HEK293 (cell line): ENCODE data around the gene SH3BP4.

Experiments
- CTCF ChIA-PET: fragments of 350-600 bp; formaldehyde crosslinking; extraction: SDS; loops from one replicate; lab custom pipeline; 2021; ENCODE audit warnings: antibody characterized with exemption; lab: Yijun Ruan, JAX
- POLR2A ChIA-PET: fragments of 300-600 bp; formaldehyde crosslinking; extraction: SDS; loops from one replicate; lab custom pipeline; 2020; ENCODE audit warnings: antibody characterized with exemption, inconsistent platforms; lab: Yijun Ruan, JAX
- H3K27ac ChIP-seq: fragments of 200-500 bp; sonication (Bioruptor generic); 2 replicates; pipeline ENCODE4 v1.5.1; 2014; ENCODE audit warnings: low read depth, low read length, control low read depth, inconsistent platforms; ENCODE audit errors: extremely low read depth
- H3K36me3 ChIP-seq, 2 experiments: fragments of 200-500 bp in 1 of 2; sonication (Bioruptor generic) in 1 of 2; 1 replicate in 1 of 2; 2 replicates in 1 of 2; pipeline ENCODE4 v1.5.1; 2014 to 2017; ENCODE audit warnings: inconsistent platforms in 2 of 2, low read length in 2 of 2; ENCODE audit not compliant: control insufficient read depth in 2 of 2, insufficient read depth in 1 of 2
- H3K4me1 ChIP-seq: fragments of 200-500 bp; sonication (Bioruptor generic); 2 replicates; pipeline ENCODE4 v1.5.1; 2014; ENCODE audit warnings: mild to moderate bottlenecking, low read length, inconsistent platforms; ENCODE audit not compliant: control insufficient read depth, insufficient read depth
- H3K4me3 ChIP-seq: 2 replicates; pipeline ENCODE4 v1.5.1; 2011; ENCODE audit warnings: low read depth, mild to moderate bottlenecking, control low read depth, low read length, moderate library complexity
- H3K9me3 ChIP-seq: fragments of 200-500 bp; sonication (Bioruptor generic); 2 replicates; pipeline ENCODE4 v1.5.1; 2014; ENCODE audit warnings: low read depth, low read length, inconsistent platforms; ENCODE audit not compliant: control insufficient read depth, insufficient read depth
- HOXD13 ChIP-seq: sonication (generic); formaldehyde crosslinking; IDR thresholded peaks from 2 replicates; pipeline ENCODE4 v1.8.0; 2022; ENCODE audit warnings: missing genetic modification reagents, borderline replicate concordance
- IKZF3 ChIP-seq: fragments of 450-650 bp; IDR thresholded peaks from 2 replicates; pipeline ENCODE4 v1.5.0; 2018; ENCODE audit warnings: missing biosample characterization, mild to moderate bottlenecking, missing genetic modification characterization, moderate library complexity
- PATZ1 ChIP-seq: fragments of 450-650 bp; formaldehyde crosslinking; IDR thresholded peaks from 2 replicates; pipeline ENCODE4 v1.5.1; 2016; ENCODE audit warnings: missing biosample characterization, missing genetic modification characterization
- TCF7L2 ChIP-seq: IDR thresholded peaks from 2 replicates; pipeline ENCODE4 v1.6.1; 2011; ENCODE audit warnings: low read depth, mild to moderate bottlenecking, inconsistent platforms, low read length, moderate library complexity, borderline replicate concordance
- YY2 ChIP-seq: fragments of 450-650 bp; formaldehyde crosslinking; IDR thresholded peaks from 2 replicates; pipeline ENCODE4 v1.5.1; 2016; ENCODE audit warnings: missing biosample characterization, missing genetic modification characterization
- ZBTB1 ChIP-seq: fragments of 450-650 bp; formaldehyde crosslinking; IDR thresholded peaks from 2 replicates; pipeline ENCODE4 v1.5.1; 2016; ENCODE audit warnings: missing biosample characterization, missing genetic modification characterization
- ZBTB21 ChIP-seq: fragments of 450-650 bp; formaldehyde crosslinking; IDR thresholded peaks from 2 replicates; pipeline ENCODE4 v1.5.1; 2017; ENCODE audit warnings: missing biosample characterization, missing genetic modification characterization
- ZFP69B ChIP-seq: fragments of 450-650 bp; formaldehyde crosslinking; IDR thresholded peaks from 2 replicates; pipeline ENCODE4 v1.5.1; 2016; ENCODE audit warnings: missing biosample characterization, missing genetic modification characterization
- ZNF140 ChIP-seq: fragments of 450-650 bp; formaldehyde crosslinking; IDR thresholded peaks from 2 replicates; pipeline ENCODE4 v1.5.1; 2016; ENCODE audit warnings: missing biosample characterization, missing genetic modification characterization
- ZNF16 ChIP-seq: fragments of 450-650 bp; formaldehyde crosslinking; IDR thresholded peaks from 2 replicates; pipeline ENCODE4 v1.5.1; 2016; ENCODE audit warnings: low read depth, missing biosample characterization, missing genetic modification characterization
- ZNF169 ChIP-seq: fragments of 450-650 bp; formaldehyde crosslinking; IDR thresholded peaks from 2 replicates; pipeline ENCODE4 v1.5.1; 2016; ENCODE audit warnings: missing biosample characterization, missing genetic modification characterization
- ZNF184 ChIP-seq: fragments of 450-650 bp; IDR thresholded peaks from 2 replicates; pipeline ENCODE4 v1.5.1; 2018; ENCODE audit warnings: missing biosample characterization, mild to moderate bottlenecking, missing genetic modification characterization
- ZNF214 ChIP-seq: fragments of 450-650 bp; formaldehyde crosslinking; IDR thresholded peaks from 2 replicates; pipeline ENCODE4 v1.5.1; 2017; ENCODE audit warnings: missing biosample characterization, mild to moderate bottlenecking, missing genetic modification characterization, borderline replicate concordance
- ZNF223 ChIP-seq: fragments of 450-650 bp; formaldehyde crosslinking; IDR thresholded peaks from 2 replicates; pipeline ENCODE4 v1.5.1; 2016; ENCODE audit warnings: missing biosample characterization, missing genetic modification characterization
- ZNF292 ChIP-seq: fragments of 450-650 bp; formaldehyde crosslinking; IDR thresholded peaks from 2 replicates; pipeline ENCODE4 v1.5.1; 2016; ENCODE audit warnings: low read depth, missing biosample characterization, missing genetic modification characterization, borderline replicate concordance
- ZNF302 ChIP-seq: fragments of 450-650 bp; formaldehyde crosslinking; IDR thresholded peaks from 2 replicates; pipeline ENCODE4 v1.5.1; 2016; ENCODE audit warnings: missing biosample characterization, missing genetic modification characterization, low read depth
- ZNF391 ChIP-seq: fragments of 450-650 bp; formaldehyde crosslinking; IDR thresholded peaks from 2 replicates; pipeline ENCODE4 v1.5.1; 2016; ENCODE audit warnings: low read depth, missing biosample characterization, missing genetic modification characterization, borderline replicate concordance
- ZNF423 ChIP-seq: fragments of 450-650 bp; formaldehyde crosslinking; IDR thresholded peaks from 2 replicates; pipeline ENCODE4 v1.5.1; 2016; ENCODE audit warnings: missing biosample characterization, missing genetic modification characterization
- ZNF521 ChIP-seq: fragments of 450-650 bp; formaldehyde crosslinking; IDR thresholded peaks from 2 replicates; pipeline ENCODE4 v1.5.1; 2017; ENCODE audit warnings: missing biosample characterization, mild to moderate bottlenecking, missing genetic modification characterization
- ZNF623 ChIP-seq: fragments of 450-650 bp; formaldehyde crosslinking; IDR thresholded peaks from 2 replicates; pipeline ENCODE4 v1.5.1; 2016; ENCODE audit warnings: missing biosample characterization, missing genetic modification characterization
- ZNF645 ChIP-seq: fragments of 450-650 bp; formaldehyde crosslinking; IDR thresholded peaks from 2 replicates; pipeline ENCODE4; 2016; ENCODE audit warnings: missing biosample characterization, missing genetic modification characterization
- ZNF660 ChIP-seq: fragments of 450-650 bp; IDR thresholded peaks from 2 replicates; pipeline ENCODE4 v1.5.1; 2018; ENCODE audit warnings: missing biosample characterization, mild to moderate bottlenecking, missing genetic modification characterization
- ZNF837 ChIP-seq: fragments of 450-650 bp; formaldehyde crosslinking; IDR thresholded peaks from 2 replicates; pipeline ENCODE4 v1.5.1; 2016; ENCODE audit warnings: missing biosample characterization, missing genetic modification characterization
- ZXDB ChIP-seq: fragments of 450-650 bp; formaldehyde crosslinking; IDR thresholded peaks from 2 replicates; pipeline ENCODE4 v1.5.1; 2016; ENCODE audit warnings: missing biosample characterization, missing genetic modification characterization
- TF ChIP-seq, protein P1 (sequence below): fragments of 450-650 bp; formaldehyde crosslinking; conservative IDR thresholded peaks from 2 replicates; pipeline ENCODE4 v1.5.1; 2016; ENCODE audit warnings: low read depth, missing biosample characterization, missing genetic modification characterization
- TF ChIP-seq, protein P2 (sequence below): fragments of 450-650 bp; formaldehyde crosslinking; IDR thresholded peaks from 2 replicates; pipeline ENCODE4 v1.5.1; 2016; ENCODE audit warnings: missing biosample characterization, missing genetic modification characterization

Gene SH3BP4

GRCh38 chr2:235092433-235093223, 140.8 kb downstream of the SH3BP4 start:
- H3K9me3 ChIP-seq = no peaks in the 10 kb centered on the region
- H3K4me1 ChIP-seq = no peaks in the 10 kb centered on the region
- H3K36me3 ChIP-seq = no peaks in the 10 kb centered on the region
- ChIA-PET POLR2A (no interaction called here), CTCF (interaction anchor here (0.6 to 1.2 kb wide), 4 partner anchors 9 to 170 kb away, joined by 3 to 5 read pairs (median 3); no protein-coding TSS in a partner anchor)
- TF ChIP-seq ZNF391 (no peak), ZNF214 (tag by site-specific recombination) (no peak), YY2 (tag by site-specific recombination) (no peak), ZNF184 (tag by site-specific recombination) (no peak), ZNF292 (tag by site-specific recombination) (no peak), PATZ1 (tag by site-specific recombination) (no peak), ZNF223 (tag by site-specific recombination) (no peak), ZBTB1 (no peak), ZNF16 (tag by site-specific recombination) (no peak), ZNF645 (tag by site-specific recombination) (no peak), ZFP69B (tag by site-specific recombination) (no peak), ZBTB21 (tag by site-specific recombination) (no peak), ZNF169 (no peak), TCF7L2 (no peak), ZXDB (tag by site-specific recombination) (no peak), IKZF3 (tag by site-specific recombination) (no peak)
- H3K27ac ChIP-seq = no peak overlapping the region
- H3K4me3 ChIP-seq = no peak overlapping the region

DNA sequence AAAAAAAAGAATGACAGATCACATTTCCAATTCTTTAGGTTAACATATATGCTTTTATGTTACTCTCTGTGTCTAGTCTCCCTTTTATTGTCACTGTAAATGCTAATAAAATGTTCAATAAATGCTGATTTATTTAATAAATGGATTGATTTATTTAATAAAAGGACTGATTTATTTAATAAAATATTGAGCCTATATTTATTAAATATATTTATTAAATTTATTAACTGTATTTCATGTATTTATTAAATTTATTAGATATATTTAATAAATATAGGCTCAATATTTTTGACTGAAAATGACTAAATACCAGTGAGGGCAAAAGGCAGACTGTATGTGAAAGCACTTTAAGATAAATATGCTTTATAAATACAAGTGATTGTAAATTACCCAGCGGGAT, 142.6 kb downstream of the SH3BP4 start:
- no peak overlapping the region for H3K27ac ChIP-seq
- H3K4me1 ChIP-seq = peaks cover 8% of the 10 kb centered on the region
- H3K4me3 ChIP-seq = no peak overlapping the region
- ChIA-PET POLR2A (no interaction called here), CTCF (no interaction called here)
- no peaks in the 10 kb centered on the region for H3K36me3 ChIP-seq
- no peaks in the 10 kb centered on the region for H3K9me3 ChIP-seq
- TF ChIP-seq HOXD13 (CRISPR knock-in tag) = no peak
- TF ChIP-seq ZNF837 (tag by site-specific recombination) = no peak
- TF ChIP-seq, protein P1, sequence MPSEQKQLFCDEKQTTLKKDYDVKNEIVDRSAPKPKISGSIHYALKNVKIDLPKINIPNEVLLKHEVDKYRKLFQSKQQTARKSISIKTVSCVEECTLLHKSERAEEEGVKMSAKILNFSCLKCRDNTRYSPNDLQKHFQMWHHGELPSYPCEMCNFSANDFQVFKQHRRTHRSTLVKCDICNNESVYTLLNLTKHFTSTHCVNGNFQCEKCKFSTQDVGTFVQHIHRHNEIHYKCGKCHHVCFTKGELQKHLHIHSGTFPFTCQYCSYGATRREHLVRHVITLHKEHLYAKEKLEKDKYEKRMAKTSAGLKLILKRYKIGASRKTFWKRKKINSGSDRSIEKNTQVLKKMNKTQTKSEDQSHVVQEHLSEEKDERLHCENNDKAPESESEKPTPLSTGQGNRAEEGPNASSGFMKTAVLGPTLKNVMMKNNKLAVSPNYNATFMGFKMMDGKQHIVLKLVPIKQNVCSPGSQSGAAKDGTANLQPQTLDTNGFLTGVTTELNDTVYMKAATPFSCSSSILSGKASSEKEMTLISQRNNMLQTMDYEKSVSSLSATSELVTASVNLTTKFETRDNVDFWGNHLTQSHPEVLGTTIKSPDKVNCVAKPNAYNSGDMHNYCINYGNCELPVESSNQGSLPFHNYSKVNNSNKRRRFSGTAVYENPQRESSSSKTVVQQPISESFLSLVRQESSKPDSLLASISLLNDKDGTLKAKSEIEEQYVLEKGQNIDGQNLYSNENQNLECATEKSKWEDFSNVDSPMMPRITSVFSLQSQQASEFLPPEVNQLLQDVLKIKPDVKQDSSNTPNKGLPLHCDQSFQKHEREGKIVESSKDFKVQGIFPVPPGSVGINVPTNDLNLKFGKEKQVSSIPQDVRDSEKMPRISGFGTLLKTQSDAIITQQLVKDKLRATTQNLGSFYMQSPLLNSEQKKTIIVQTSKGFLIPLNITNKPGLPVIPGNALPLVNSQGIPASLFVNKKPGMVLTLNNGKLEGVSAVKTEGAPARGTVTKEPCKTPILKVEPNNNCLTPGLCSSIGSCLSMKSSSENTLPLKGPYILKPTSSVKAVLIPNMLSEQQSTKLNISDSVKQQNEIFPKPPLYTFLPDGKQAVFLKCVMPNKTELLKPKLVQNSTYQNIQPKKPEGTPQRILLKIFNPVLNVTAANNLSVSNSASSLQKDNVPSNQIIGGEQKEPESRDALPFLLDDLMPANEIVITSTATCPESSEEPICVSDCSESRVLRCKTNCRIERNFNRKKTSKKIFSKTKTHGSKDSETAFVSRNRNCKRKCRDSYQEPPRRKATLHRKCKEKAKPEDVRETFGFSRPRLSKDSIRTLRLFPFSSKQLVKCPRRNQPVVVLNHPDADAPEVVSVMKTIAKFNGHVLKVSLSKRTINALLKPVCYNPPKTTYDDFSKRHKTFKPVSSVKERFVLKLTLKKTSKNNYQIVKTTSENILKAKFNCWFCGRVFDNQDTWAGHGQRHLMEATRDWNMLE (tag by site-specific recombination) = no peak
- no peak for TF ChIP-seq ZNF423 (tag by site-specific recombination)
- no peak for TF ChIP-seq ZNF521 (tag by site-specific recombination)
- TF ChIP-seq ZNF660 (tag by site-specific recombination) = no peak
- no peak for TF ChIP-seq ZNF140 (tag by site-specific recombination)
- TF ChIP-seq ZNF623 (tag by site-specific recombination) = no peak
- no peak for TF ChIP-seq ZNF302 (tag by site-specific recombination)
- TF ChIP-seq, protein P2, sequence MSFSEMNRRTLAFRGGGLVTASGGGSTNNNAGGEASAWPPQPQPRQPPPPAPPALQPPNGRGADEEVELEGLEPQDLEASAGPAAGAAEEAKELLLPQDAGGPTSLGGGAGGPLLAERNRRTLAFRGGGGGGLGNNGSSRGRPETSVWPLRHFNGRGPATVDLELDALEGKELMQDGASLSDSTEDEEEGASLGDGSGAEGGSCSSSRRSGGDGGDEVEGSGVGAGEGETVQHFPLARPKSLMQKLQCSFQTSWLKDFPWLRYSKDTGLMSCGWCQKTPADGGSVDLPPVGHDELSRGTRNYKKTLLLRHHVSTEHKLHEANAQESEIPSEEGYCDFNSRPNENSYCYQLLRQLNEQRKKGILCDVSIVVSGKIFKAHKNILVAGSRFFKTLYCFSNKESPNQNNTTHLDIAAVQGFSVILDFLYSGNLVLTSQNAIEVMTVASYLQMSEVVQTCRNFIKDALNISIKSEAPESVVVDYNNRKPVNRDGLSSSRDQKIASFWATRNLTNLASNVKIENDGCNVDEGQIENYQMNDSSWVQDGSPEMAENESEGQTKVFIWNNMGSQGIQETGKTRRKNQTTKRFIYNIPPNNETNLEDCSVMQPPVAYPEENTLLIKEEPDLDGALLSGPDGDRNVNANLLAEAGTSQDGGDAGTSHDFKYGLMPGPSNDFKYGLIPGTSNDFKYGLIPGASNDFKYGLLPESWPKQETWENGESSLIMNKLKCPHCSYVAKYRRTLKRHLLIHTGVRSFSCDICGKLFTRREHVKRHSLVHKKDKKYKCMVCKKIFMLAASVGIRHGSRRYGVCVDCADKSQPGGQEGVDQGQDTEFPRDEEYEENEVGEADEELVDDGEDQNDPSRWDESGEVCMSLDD (tag by site-specific recombination) = no peak
